Measurements from ENCODE around the gene MIGA2. TPM values are rescaled to one million over a fixed set of nuclear protein-coding genes. Genes with fewer than 3 reads are reported as not detected.

Gene MIGA2
- total and polyA plus RNA-seq, 2 of the 4 experiments (the other 2 are of a cell fraction) = 12.5 to 25.3 TPM

- in situ Hi-C loops (cut with MboI; ENCODE audit: low sequenced_read_pairs) = no loop called here
Measured at GRCh38 chr9:129028192-129028966, 8.0 kb upstream of the MIGA2 start, which contains the start of gene SH3GLB2. TSS of gene SH3GLB2 (minus strand) at chr9:129028331. CDS start at chr9:129028154, 177 bp downstream.

More at GRCh38 chr9:129028192-129028966, 8.0 kb upstream of the MIGA2 start, which contains the start of gene SH3GLB2:
- Histone ChIP-seq H3K9me3 (ENCODE audit: control insufficient read depth, insufficient read depth, low read length) (no peaks in the 10 kb centered on the region), H2BK120ac (ENCODE audit: low read depth, low read length) (0 out of 2 replicates have a peak within 1 kb of the TSS, but pooled peaks have one; percentile 14), H3K23ac (ENCODE audit: low read depth, low read length) (peak within 1 kb of the TSS; percentile 87), H3K4ac (ENCODE audit: low read depth, low read length) (peak within 1 kb of the TSS; percentile 67), H2BK5ac (ENCODE audit: low read depth, low read length, poor library complexity, severe bottlenecking) (peak within 1 kb of the TSS; percentile 68), H2BK15ac (ENCODE audit: low read depth, low read length) (no peak within 1 kb of the TSS; the same call in 2 of the 3 replicates), H3K27ac (ENCODE audit: insufficient read depth, low read length) (peak within 1 kb of the TSS; percentile 67), H3K79me1 (ENCODE audit: low read depth in 1 of 2, low read length in 2 of 2) (peaks cover 11 to 34% of the 10 kb centered on the region in 2 experiments), H4K5ac (ENCODE audit: low read depth, low read length) (peak within 1 kb of the TSS; percentile 46; the same call in 1 of the 2 replicates), H2AK5ac (ENCODE audit: low read depth, low read length) (peak within 1 kb of the TSS; percentile 25), H4K8ac (ENCODE audit: low read depth in 2 of 2, low read length in 2 of 2) (peak within 1 kb of the TSS; percentile 53 to 55; a peak in 2 of 4 replicates), H2AK9ac (replicated peaks; ENCODE audit: low read depth, low read length, poor library complexity) (peak within 1 kb of the TSS; percentile 98), H3K9ac (ENCODE audit: low read depth, low read length) (peak within 1 kb of the TSS; percentile 80), H2AFZ (replicated peaks; ENCODE audit: low read length, poor library complexity) (peak within 1 kb of the TSS; percentile 98), H3K56ac (ENCODE audit: extremely low read depth, insufficient read depth, low read length) (peak within 1 kb of the TSS; percentile 17; the same call in 1 of the 2 replicates), H3K27me3 (ENCODE audit: control insufficient read depth, insufficient read depth, low read length) (no peaks in the 10 kb centered on the region), H3K4me1 (ENCODE audit: control insufficient read depth, insufficient read depth, low read length) (peaks cover 15% of the 10 kb centered on the region), H3K4me3 (ENCODE audit: insufficient read depth, low read depth, low read length) (peak within 1 kb of the TSS; percentile 96), H3K9me1 (ENCODE audit: insufficient read depth, low read length) (peaks cover 16% of the 10 kb centered on the region), H2BK20ac (ENCODE audit: low read depth, low read length) (no peak within 1 kb of the TSS), H3K36me3 (ENCODE audit: control insufficient read depth, insufficient read depth, low read length) (no peaks in the 10 kb centered on the region), H3K18ac (ENCODE audit: low read depth, low read length) (0 out of 2 replicates have a peak within 1 kb of the TSS, but pooled peaks have one; percentile 38), H4K91ac (ENCODE audit: insufficient read depth, low read depth, low read length) (0 out of 2 replicates have a peak within 1 kb of the TSS, but pooled peaks have one; percentile 37), H4K20me1 (ENCODE audit: insufficient read depth, low read length) (peaks cover 13% of the 10 kb centered on the region), H3K4me2 (ENCODE audit: low read depth, low read length) (peak within 1 kb of the TSS; percentile 99), H3K14ac (replicated peaks; ENCODE audit: low read depth, low read length) (peak within 1 kb of the TSS; percentile 93)
- CTCF ChIA-PET = interaction anchor here (0.6 to 1.0 kb wide), 3 partner anchors 10 to 78 kb away, joined by 3 to 4 read pairs (median 3); no protein-coding TSS in a partner anchor
- ATAC-seq (ENCODE audit: low read depth) = peak; percentile 95
- dilution Hi-C loops (cut with HindIII; ENCODE audit: low sequenced_read_pairs, unreplicated experiment) (no loop called here), intact Hi-C loops (cut with micrococcal nuclease) (loop anchor here (1.0 to 5.0 kb wide), 2 partner anchors 22 to 176 kb away; no protein-coding TSS in a partner anchor)
- 25% methylated on average over 3 of the region's 60 CpGs; no CpG with 5 or more reads in 1 of the 2 experiments for WGBS, 2 experiments (ENCODE audit: extremely low coverage in 2 of 2, insufficient read length in 1 of 2)
- BruUV-seq (replicated peaks) = no TSS peak
- peak; percentile 95 for DNase-seq
- TF ChIP-seq RAD21 (IDR thresholded peaks at IDR 0.05; ENCODE audit: low read length) (peak; percentile 57), SMC3 (IDR thresholded peaks at IDR 0.05; ENCODE audit: low read depth, low read length) (peak; percentile 54), MAFK (IDR thresholded peaks at IDR 0.05; ENCODE audit: low read depth, low read length) (no peak), USF2 (IDR thresholded peaks at IDR 0.05; ENCODE audit: low read depth, low read length) (no peak), CTCF (conservative IDR thresholded peaks at IDR 0.05; ENCODE audit: low read depth, low read length) (peak; percentile 94), POLR2A (IDR thresholded peaks at IDR 0.05; ENCODE audit: low read depth, low read length) (no peak), MXI1 (IDR thresholded peaks at IDR 0.05; ENCODE audit: borderline replicate concordance, low read depth, low read length) (0 out of 2 replicates have a peak, but pooled peaks have one; percentile 37), FOS (IDR thresholded peaks at IDR 0.05; ENCODE audit: low read depth, low read length) (no peak), CEBPB (IDR thresholded peaks at IDR 0.05; ENCODE audit: low read depth, low read length) (no peak; the same call in 1 of the 2 replicates), MAZ (IDR thresholded peaks at IDR 0.05; ENCODE audit: borderline replicate concordance, low read depth, low read length) (peak; percentile 97), NFE2L2 (IDR thresholded peaks at IDR 0.05; ENCODE audit: low read depth, low read length) (no peak), CHD1 (IDR thresholded peaks at IDR 0.05; ENCODE audit: low read depth, low read length) (no peak)
- POLR2A ChIA-PET (ENCODE audit: unreplicated experiment) = no interaction called here

All from IMR-90 (cell line).